BJ (cell line): ENCODE measurements around the gene DNAAF8. TPM values are rescaled to one million over a fixed set of nuclear protein-coding genes. Genes with fewer than 3 reads are reported as not detected.

Experiments
- CTCF ChIA-PET: fragments of 350-600 bp; formaldehyde crosslinking; extraction: SDS; loops from one replicate; lab custom pipeline; 2021; ENCODE audit warnings: antibody characterized with exemption, inconsistent platforms; lab: Yijun Ruan, JAX
- POLR2A ChIA-PET: fragments of 300-600 bp; sonication (Branson Sonifier 250); formaldehyde crosslinking; extraction: SDS; loops from one replicate; lab custom pipeline; 2021; ENCODE audit warnings: antibody characterized with exemption; lab: Charles Lee
- DNase-seq: peaks from one replicate; pipeline ENCODE4 v3.0.0-alpha.2; 2011; ENCODE audit warnings: low read depth
- H3K27me3 ChIP-seq: 2 replicates; pipeline ENCODE4 v1.6.0; 2011; ENCODE audit warnings: low read length; ENCODE audit not compliant: control insufficient read depth, insufficient read depth
- H3K36me3 ChIP-seq: 2 replicates; pipeline ENCODE4 v1.5.1; 2011; ENCODE audit warnings: low read length; ENCODE audit not compliant: control insufficient read depth, insufficient read depth
- H3K4me3 ChIP-seq: 2 replicates; pipeline ENCODE4 v1.5.1; 2011; ENCODE audit warnings: low read depth, mild to moderate bottlenecking, control low read depth, low read length
- CTCF ChIP-seq: IDR thresholded peaks from 2 replicates; pipeline ENCODE4 v1.5.1; 2011; ENCODE audit warnings: low read depth, mild to moderate bottlenecking, control low read depth, inconsistent platforms, low read length, moderate library complexity; ENCODE audit not compliant: insufficient read depth
- polyA plus RNA-seq: library from polyadenylated mRNA; depleted of rRNA; stranded (reverse); fragments of >200 nt; gene quantifications from 2 replicates; pipeline ENCODE4 v1.2.3, GENCODE V29; 2011

The DNAAF8 gene
- polyA plus RNA-seq, 1 experiment, result 2.2 TPM

DNA sequence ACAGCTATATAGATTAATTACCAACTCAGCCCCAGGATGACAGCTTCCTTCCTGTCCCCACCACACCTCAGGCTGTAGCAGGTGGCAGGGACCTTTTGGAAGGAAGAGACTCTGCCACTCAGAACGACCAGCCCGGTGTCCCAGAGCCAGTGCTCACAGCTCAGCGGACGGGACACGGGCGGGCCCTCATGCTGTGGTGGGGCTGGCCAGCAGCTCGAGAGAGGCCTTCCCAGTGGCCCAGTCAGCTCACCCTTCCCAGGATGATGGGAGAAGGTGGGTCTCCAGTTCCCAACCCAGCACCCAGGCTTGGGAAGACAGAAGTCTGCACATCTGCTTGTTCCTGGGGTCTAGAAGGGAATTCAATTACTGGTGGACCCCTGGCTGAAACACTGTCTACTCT, 30.4 kb upstream of the DNAAF8 start:
- no peak for TF ChIP-seq CTCF
- Histone ChIP-seq H3K36me3 (peaks cover 28% of the 10 kb centered on the region), H3K4me3 (no peak overlapping the region), H3K27me3 (no peaks in the 10 kb centered on the region)
- ChIA-PET CTCF (interaction anchor here (0.6 kb wide), 1 partner anchor 198 kb away, joined by 3 read pairs; no protein-coding TSS in a partner anchor), POLR2A (no interaction called here)
- no peak for DNase-seq

GRCh38 chr16:4704491-4704890, 29.8 kb upstream of the DNAAF8 start:
- Histone ChIP-seq H3K36me3 (peaks cover 25% of the 10 kb centered on the region), H3K27me3 (no peaks in the 10 kb centered on the region), H3K4me3 (no peak overlapping the region)
- ChIA-PET POLR2A (no interaction called here), CTCF (interaction anchor here (1.2 kb wide), 1 partner anchor 252 kb away, joined by 4 read pairs; no protein-coding TSS in a partner anchor)
- no peak for TF ChIP-seq CTCF
- DNase-seq, result no peak

DNA sequence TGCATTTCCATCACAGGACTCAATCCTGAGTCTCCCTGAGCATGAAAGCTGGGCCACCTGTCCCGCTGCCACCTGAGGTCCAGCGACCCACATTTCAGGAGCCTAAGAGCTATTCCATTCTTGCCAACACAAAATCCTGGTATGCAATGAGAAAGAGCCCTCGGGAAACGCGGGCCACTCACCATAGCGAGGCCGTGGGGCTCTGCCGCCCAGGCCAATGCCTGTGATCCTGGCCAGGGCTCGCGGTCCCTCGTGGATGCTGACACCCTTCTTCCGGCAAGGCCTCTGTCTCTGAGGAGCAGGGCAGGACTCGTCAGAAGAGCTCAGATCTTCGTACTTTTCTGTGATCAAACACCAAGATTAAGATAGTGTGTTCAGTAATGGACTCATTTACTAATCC, 29.4 kb upstream of the DNAAF8 start:
- Histone ChIP-seq H3K4me3 (no peak overlapping the region), H3K27me3 (no peaks in the 10 kb centered on the region), H3K36me3 (peaks cover 25% of the 10 kb centered on the region)
- ChIA-PET CTCF (interaction anchor here (1.2 kb wide), 1 partner anchor 251 kb away, joined by 4 read pairs; no protein-coding TSS in a partner anchor), POLR2A (no interaction called here)
- no peak for DNase-seq
- no peak for TF ChIP-seq CTCF

DNA sequence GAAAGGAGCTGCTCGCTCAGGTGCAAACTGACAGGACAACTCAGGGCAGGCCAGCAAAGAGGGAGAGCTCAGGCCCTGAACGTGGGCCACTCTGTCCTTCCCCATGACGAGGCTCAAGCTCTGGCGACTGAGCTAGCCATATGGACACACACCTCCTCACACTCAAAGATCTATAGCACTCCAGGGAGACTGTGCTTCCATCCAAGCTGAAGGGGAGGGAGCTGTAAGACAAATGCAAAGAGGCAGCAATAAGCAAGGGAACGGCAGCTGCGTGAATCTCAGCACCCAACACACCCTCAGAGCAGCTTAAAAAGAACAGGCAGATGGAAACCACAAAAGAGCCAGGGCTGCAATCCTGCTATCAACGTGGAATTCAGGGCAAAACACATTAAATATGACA, 27.5 kb upstream of the DNAAF8 start:
- TF ChIP-seq CTCF, result no peak
- CTCF ChIA-PET, result no interaction called here
- no peak for DNase-seq

DNA sequence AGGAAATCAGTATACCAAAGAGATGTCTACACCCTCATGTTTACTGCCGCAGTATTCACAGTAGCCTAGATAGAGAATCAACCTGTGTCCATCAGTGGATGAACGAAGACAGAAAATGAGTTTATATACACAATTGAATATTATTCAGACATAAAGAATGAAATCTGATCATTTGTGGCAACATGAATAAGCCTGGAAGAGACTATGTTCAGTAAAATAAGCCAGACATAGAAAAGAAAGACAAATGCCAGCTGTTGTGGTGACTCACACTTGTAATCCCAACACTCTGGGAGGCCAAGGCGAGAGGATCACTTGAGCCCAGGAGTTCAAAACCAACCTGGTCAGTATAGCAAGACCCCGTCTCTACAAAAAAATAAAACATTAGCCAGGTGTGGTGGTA, 24.9 kb upstream of the DNAAF8 start:
- H3K4me3 ChIP-seq, result no peak overlapping the region
- DNase-seq, result no peak
- no peak for TF ChIP-seq CTCF
- POLR2A ChIA-PET, result no interaction called here
- H3K36me3 ChIP-seq, result peaks cover 14% of the 10 kb centered on the region
- H3K27me3 ChIP-seq, result no peaks in the 10 kb centered on the region
- CTCF ChIA-PET, result no interaction called here

More for the DNA sequence above, 27.5 kb upstream of the DNAAF8 start:
- Histone ChIP-seq H3K27me3 (no peaks in the 10 kb centered on the region), H3K4me3 (no peak overlapping the region), H3K36me3 (peaks cover 14% of the 10 kb centered on the region)
- POLR2A ChIA-PET, result no interaction called here
